Left ventricle myocardium inferior (tissue), 1 donor: ENCODE measurements around the gene SLC22A6. TPM values are rescaled to one million over a fixed set of nuclear protein-coding genes. Genes with fewer than 3 reads are reported as not detected.
A peak's percentile ranks its signal among the peaks of the same experiment; 100 is the strongest.

Experiments
- DNase-seq: peaks from one replicate; pipeline ENCODE4 v3.0.0-alpha.2; 2020
- H3K27ac ChIP-seq: fragments of 200-600 bp; replicated peaks from 2 replicates; pipeline ENCODE4 v1.8.0; 2021
- H3K27me3 ChIP-seq: fragments of 200-600 bp; 2 replicates; pipeline ENCODE4 v1.8.0; 2021; ENCODE audit warnings: low read depth
- H3K36me3 ChIP-seq: fragments of 200-600 bp; 2 replicates; pipeline ENCODE4 v1.8.0; 2021
- H3K4me1 ChIP-seq: fragments of 200-600 bp; 2 replicates; pipeline ENCODE4 v1.8.0; 2021
- H3K4me3 ChIP-seq: fragments of 200-600 bp; 2 replicates; pipeline ENCODE4 v1.8.0; 2021; ENCODE audit warnings: mild to moderate bottlenecking, moderate library complexity
- H3K9me3 ChIP-seq: fragments of 200-600 bp; replicated peaks from 2 replicates; pipeline ENCODE4 v1.8.0; 2021
- CTCF ChIP-seq: fragments of 200-600 bp; IDR thresholded peaks from 2 replicates; pipeline ENCODE4 v1.8.0; 2021; ENCODE audit warnings: antibody characterized with exemption, mild to moderate bottlenecking, borderline replicate concordance
- intact Hi-C: fragments of 100-400 bp; cut with micrococcal nuclease; formaldehyde crosslinking; loops from one replicate; pipeline ENCODE4 v1.11.0; 2022
- total RNA-seq: library from RNA; stranded (reverse); fragmentation: NEBNext Ultra II Directional; extraction: Animal tissue kit (Norgen Biotek cat#: 25700); gene quantifications from one replicate; pipeline ENCODE4 v1.2.1, GENCODE V29; 2021
- donor health status: DM: no; HTN: yes; CAD: no; lungs with severe emphysema.

Gene SLC22A6
- total RNA-seq, 1 donor from 2014 or later = not detected

- DNase-seq = no peak
Measured at GRCh38 chr11:63020671-63021291, 36.0 kb upstream of the SLC22A6 start.

GRCh38 chr11:63019506-63019905, 34.7 kb upstream of the SLC22A6 start:
- no peak for TF ChIP-seq CTCF
- Histone ChIP-seq H3K4me1 (peaks cover 18% of the 10 kb centered on the region), H3K27ac (no peak overlapping the region), H3K9me3 (no peaks in the 10 kb centered on the region), H3K36me3 (no peaks in the 10 kb centered on the region), H3K4me3 (no peak overlapping the region), H3K27me3 (peaks cover 61% of the 10 kb centered on the region)
- DNase-seq = no peak
- intact Hi-C loops = no loop called here

More at GRCh38 chr11:63020671-63021291, 36.0 kb upstream of the SLC22A6 start:
- Histone ChIP-seq H3K4me1 (peaks cover 16% of the 10 kb centered on the region), H3K4me3 (no peak overlapping the region), H3K27ac (no peak overlapping the region), H3K36me3 (no peaks in the 10 kb centered on the region), H3K27me3 (peaks cover 49% of the 10 kb centered on the region), H3K9me3 (peaks cover 4% of the 10 kb centered on the region)
- TF ChIP-seq CTCF = peak; percentile 30
- intact Hi-C loops = loop anchor here (5.0 kb wide), 1 partner anchor 113 kb away; no protein-coding TSS in a partner anchor

- no peaks in the 10 kb centered on the region for H3K36me3 ChIP-seq
- H3K9me3 ChIP-seq = no peaks in the 10 kb centered on the region
- no peak for DNase-seq
- no peak overlapping the region for H3K27ac ChIP-seq
- peaks cover 11% of the 10 kb centered on the region for H3K4me1 ChIP-seq
- H3K4me3 ChIP-seq = no peak overlapping the region
- no peak for TF ChIP-seq CTCF
- peaks cover 62% of the 10 kb centered on the region for H3K27me3 ChIP-seq
- intact Hi-C loops = no loop called here
Measured at GRCh38 chr11:63017306-63017974, 32.7 kb upstream of the SLC22A6 start.

GRCh38 chr11:63015521-63016215, 30.9 kb upstream of the SLC22A6 start, which contains the start of gene SLC22A8:
Gene SLC22A8 (minus strand): TSS chr11:63015841. CDS start chr11:63014958, 883 bp downstream.
- H3K27me3 ChIP-seq = peaks cover 56% of the 10 kb centered on the region
- no peaks in the 10 kb centered on the region for H3K9me3 ChIP-seq
- peaks cover 11% of the 10 kb centered on the region for H3K4me1 ChIP-seq
- TF ChIP-seq CTCF = no peak
- H3K27ac ChIP-seq = no peak within 1 kb of the TSS
- intact Hi-C loops = no loop called here
- H3K4me3 ChIP-seq = no peak within 1 kb of the TSS
- no peak for DNase-seq
- H3K36me3 ChIP-seq = no peaks in the 10 kb centered on the region

- TF ChIP-seq CTCF = no peak
- intact Hi-C loops = no loop called here
Measured at GRCh38 chr11:63014408-63015055, 29.8 kb upstream of the SLC22A6 start.

More at GRCh38 chr11:63014408-63015055, 29.8 kb upstream of the SLC22A6 start:
- DNase-seq = no peak
- no peaks in the 10 kb centered on the region for H3K36me3 ChIP-seq
- peaks cover 11% of the 10 kb centered on the region for H3K4me1 ChIP-seq
- H3K9me3 ChIP-seq = no peaks in the 10 kb centered on the region
- no peak overlapping the region for H3K4me3 ChIP-seq
- H3K27me3 ChIP-seq = peaks cover 51% of the 10 kb centered on the region
- no peak overlapping the region for H3K27ac ChIP-seq
